Thoracic aorta (tissue), 2 donors: Measurements from ENCODE around the gene TMEM101. TPM values are rescaled to one million over a fixed set of nuclear protein-coding genes. Genes with fewer than 3 reads are reported as not detected.
"Not testable (repeated sequence)": the region's sequence is repeated elsewhere in the genome, so short reads cannot be mapped to it uniquely, and the experiment has no call there.

Experiments
- ATAC-seq: fragments of 150-250 bp; one replicate; pipeline ENCODE4 v1.8.0; 2017; ENCODE audit warnings: low read depth; ENCODE audit not compliant: insufficient number of reproducible peaks, low FRiP score
- DNase-seq: peaks from one replicate; pipeline ENCODE4 v3.0.0-alpha.2; 2020; ENCODE audit warnings: low spot score
- H3K27ac ChIP-seq, 2 donors: fragments of 200-600 bp; sonication (generic); 1 replicate in 1 of 2; 2 replicates in 1 of 2; pipeline ENCODE4 v1.5.1; 2016; ENCODE audit warnings: mild to moderate bottlenecking in 2 of 2, moderate library complexity in 2 of 2
- H3K27me3 ChIP-seq: fragments of 200-600 bp; sonication (generic); replicated peaks from 2 replicates; pipeline ENCODE4 v1.6.0; 2016; ENCODE audit warnings: mild to moderate bottlenecking; ENCODE audit not compliant: insufficient read depth
- H3K36me3 ChIP-seq: fragments of 200-600 bp; sonication (generic); one replicate; pipeline ENCODE4 v1.5.1; 2016
- H3K4me1 ChIP-seq, 2 donors: fragments of 200-600 bp; sonication (generic); 1 replicate in 1 of 2; 2 replicates in 1 of 2; pipeline versions ENCODE4 v1.5.1 to v1.6.0; 2016; ENCODE audit warnings: low read depth in 2 of 2, mild to moderate bottlenecking in 1 of 2; ENCODE audit not compliant: control insufficient read depth in 1 of 2
- H3K4me3 ChIP-seq: fragments of 200-600 bp; sonication (generic); 2 replicates; pipeline ENCODE4 v1.5.1; 2016; ENCODE audit warnings: mild to moderate bottlenecking
- H3K9me3 ChIP-seq: fragments of 200-600 bp; sonication (generic); 2 replicates; pipeline ENCODE4 v1.5.1; 2016
- total RNA-seq, 2 donors: library from RNA; depleted of rRNA; stranded (reverse); fragments of >200 nt; gene quantifications; one replicate each; pipeline versions ENCODE4 v1.1.0 to v1.2.3, GENCODE V29; 2016
- TF ChIP-seq, protein P1 (sequence below): fragments of 200-600 bp; sonication (generic); IDR thresholded peaks from one replicate; pipeline ENCODE4 v1.5.1; 2019; ENCODE audit warnings: antibody characterized with exemption

Gene TMEM101
- total RNA-seq, 2 donors from 2014 or later: 21.9 to 24.4 TPM

DNA sequence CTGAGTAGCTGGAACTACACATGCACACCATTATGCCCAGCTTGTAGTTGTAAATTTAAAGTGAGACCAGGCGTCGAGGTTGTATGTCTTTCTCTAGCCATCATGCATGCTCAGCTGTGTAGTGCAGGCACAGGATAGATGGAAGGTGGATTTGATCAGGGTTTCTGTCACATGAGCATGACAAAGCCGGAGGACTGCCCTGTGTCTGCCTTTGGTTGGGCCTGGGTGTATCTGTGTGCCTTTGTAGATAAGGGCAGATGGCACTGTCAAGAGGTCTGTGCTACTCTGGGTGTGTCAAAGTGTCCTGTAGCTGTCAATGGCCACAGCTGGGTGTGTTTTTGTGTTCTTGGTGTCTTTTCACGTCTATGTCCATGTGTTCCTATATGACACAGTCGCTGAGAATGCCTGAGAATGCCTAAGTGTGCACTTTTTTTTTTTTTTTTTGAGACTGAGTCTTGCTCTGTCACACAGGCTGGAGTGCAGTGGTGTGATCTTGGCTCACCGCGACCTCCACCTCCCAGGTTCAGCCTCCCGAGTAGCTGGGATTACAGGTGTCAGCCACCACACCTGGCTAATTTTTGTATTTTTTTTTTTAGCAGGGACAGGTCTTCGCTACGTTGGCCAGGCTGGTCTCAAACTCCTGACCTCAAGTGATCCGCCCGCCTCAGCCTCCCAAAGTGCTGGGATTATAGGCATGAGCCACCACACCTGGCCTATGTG lies 14.5 kb downstream of the TMEM101 start:
- Histone ChIP-seq H3K4me1 (peaks cover 4 to 10% of the 10 kb centered on the region in 2 donors), H3K27me3 (peaks cover 4% of the 10 kb centered on the region), H3K27ac (no peak overlapping the region), H3K9me3 (no peaks in the 10 kb centered on the region), H3K4me3 (no peak overlapping the region), H3K36me3 (no peaks in the 10 kb centered on the region)
- ATAC-seq (no peak), DNase-seq (no peak)
- TF ChIP-seq, protein P1, sequence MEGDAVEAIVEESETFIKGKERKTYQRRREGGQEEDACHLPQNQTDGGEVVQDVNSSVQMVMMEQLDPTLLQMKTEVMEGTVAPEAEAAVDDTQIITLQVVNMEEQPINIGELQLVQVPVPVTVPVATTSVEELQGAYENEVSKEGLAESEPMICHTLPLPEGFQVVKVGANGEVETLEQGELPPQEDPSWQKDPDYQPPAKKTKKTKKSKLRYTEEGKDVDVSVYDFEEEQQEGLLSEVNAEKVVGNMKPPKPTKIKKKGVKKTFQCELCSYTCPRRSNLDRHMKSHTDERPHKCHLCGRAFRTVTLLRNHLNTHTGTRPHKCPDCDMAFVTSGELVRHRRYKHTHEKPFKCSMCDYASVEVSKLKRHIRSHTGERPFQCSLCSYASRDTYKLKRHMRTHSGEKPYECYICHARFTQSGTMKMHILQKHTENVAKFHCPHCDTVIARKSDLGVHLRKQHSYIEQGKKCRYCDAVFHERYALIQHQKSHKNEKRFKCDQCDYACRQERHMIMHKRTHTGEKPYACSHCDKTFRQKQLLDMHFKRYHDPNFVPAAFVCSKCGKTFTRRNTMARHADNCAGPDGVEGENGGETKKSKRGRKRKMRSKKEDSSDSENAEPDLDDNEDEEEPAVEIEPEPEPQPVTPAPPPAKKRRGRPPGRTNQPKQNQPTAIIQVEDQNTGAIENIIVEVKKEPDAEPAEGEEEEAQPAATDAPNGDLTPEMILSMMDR: no peak

DNA sequence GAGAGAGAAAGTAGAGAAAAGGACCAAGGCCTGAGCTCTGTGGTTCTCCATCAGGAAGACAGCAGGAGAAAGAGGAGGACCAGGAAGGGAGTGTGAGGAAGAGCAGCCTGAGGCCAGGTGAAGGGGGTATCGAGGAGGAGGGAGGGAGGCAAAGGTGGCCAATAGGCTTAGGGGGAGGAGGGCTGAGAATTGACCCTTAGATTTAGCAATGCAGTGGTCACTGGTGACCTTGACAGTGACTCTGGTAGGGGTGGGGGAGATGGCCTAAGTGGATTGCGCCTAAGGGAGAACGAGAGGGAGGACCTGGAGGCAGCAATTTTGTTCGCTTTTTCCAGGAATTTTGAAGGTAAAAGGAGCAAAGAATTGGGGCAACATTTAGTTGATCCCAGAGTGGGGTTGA lies 15.7 kb downstream of the TMEM101 start:
- DNase-seq (no peak), ATAC-seq (no peak)
- Histone ChIP-seq H3K4me3 (no peak overlapping the region), H3K27me3 (no peaks in the 10 kb centered on the region), H3K4me1 (peaks cover 0 to 11% of the 10 kb centered on the region in 2 donors), H3K9me3 (no peaks in the 10 kb centered on the region), H3K27ac (no peak overlapping the region), H3K36me3 (no peaks in the 10 kb centered on the region)
- TF ChIP-seq, protein P1: no peak

DNA sequence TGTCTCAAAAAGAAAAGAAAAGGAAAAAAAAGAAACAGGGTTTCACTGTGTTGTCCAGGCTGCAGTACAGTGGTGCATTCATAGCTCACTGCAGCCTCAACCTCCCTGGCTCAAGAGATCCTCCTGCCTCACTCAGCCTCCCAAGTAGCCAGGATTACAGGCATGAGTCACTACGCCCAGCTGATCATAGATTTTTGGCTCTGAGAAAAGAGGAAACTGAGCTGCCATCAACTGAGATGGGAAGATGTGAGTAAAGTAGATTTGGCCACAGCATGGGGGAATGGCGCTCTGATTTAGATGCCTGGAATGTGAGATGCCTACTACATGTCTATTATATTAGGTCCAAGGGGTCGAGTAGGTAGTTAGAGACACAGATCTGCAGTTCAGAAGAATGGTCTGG lies 16.2 kb downstream of the TMEM101 start:
- TF ChIP-seq, protein P1: no peak
- no peak overlapping the region for H3K4me3 ChIP-seq
- no peak overlapping the region for H3K27ac ChIP-seq
- no peaks in the 10 kb centered on the region for H3K9me3 ChIP-seq
- peaks cover 0 to 11% of the 10 kb centered on the region in 2 donors for H3K4me1 ChIP-seq
- no peak for ATAC-seq
- H3K27me3 ChIP-seq: no peaks in the 10 kb centered on the region
- H3K36me3 ChIP-seq: no peaks in the 10 kb centered on the region
- no peak for DNase-seq

DNA sequence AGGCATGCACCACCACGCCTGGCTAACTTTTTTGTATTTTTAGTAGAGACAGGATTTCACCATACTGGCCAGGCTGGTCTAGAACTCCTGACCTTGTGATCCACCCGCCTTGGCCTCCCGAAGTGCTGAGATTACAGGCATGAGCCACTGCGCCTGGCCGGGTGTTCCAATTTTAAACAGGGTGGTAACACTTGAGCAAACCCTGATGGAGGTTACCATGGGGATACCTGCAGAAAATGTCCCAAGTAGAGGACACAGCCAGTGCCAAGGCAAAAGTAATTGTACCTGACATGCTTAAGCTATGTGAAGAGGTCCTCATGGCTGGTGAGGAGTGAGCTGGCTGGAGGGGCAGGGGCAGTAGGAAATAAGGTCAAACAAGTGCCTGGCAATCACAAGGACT lies 17.6 kb downstream of the TMEM101 start:
- H3K9me3 ChIP-seq, H3K4me3 ChIP-seq, DNase-seq, H3K36me3 ChIP-seq, ATAC-seq, H3K27ac ChIP-seq, H3K27me3 ChIP-seq: not testable (repeated sequence)
- H3K4me1 ChIP-seq: peaks cover 0 to 11% of the 10 kb centered on the region in 2 donors

DNA sequence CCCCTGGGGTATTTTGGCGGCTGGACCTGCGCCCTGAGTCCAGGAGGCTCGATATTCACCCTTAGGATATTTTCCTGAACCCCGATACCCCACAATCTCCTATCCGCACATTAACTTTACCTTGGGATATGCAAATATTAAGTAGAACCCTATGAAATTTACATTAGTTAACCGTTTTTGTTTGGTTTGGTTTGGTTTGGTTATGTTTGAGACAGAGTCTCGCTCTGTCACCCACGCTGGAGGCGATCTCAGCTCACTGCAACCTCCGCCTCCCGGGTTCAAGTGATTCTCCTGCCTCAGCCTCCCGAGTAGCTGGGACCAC lies 19.7 kb downstream of the TMEM101 start:
- Histone ChIP-seq H3K9me3 (no peaks in the 10 kb centered on the region), H3K27ac (no peak overlapping the region), H3K27me3 (no peaks in the 10 kb centered on the region), H3K36me3 (no peaks in the 10 kb centered on the region), H3K4me3 (no peak overlapping the region), H3K4me1 (peaks cover 0 to 11% of the 10 kb centered on the region in 2 donors)
- TF ChIP-seq, protein P1: no peak
- ATAC-seq: no peak
- DNase-seq: no peak
